ENCODE results near the gene HOXA9. TPM values are rescaled to one million over a fixed set of nuclear protein-coding genes. Genes with fewer than 3 reads are reported as not detected.

The HOXA9 gene
- total RNA-seq, 2 experiments from 2014 or later, result not detected

DNA sequence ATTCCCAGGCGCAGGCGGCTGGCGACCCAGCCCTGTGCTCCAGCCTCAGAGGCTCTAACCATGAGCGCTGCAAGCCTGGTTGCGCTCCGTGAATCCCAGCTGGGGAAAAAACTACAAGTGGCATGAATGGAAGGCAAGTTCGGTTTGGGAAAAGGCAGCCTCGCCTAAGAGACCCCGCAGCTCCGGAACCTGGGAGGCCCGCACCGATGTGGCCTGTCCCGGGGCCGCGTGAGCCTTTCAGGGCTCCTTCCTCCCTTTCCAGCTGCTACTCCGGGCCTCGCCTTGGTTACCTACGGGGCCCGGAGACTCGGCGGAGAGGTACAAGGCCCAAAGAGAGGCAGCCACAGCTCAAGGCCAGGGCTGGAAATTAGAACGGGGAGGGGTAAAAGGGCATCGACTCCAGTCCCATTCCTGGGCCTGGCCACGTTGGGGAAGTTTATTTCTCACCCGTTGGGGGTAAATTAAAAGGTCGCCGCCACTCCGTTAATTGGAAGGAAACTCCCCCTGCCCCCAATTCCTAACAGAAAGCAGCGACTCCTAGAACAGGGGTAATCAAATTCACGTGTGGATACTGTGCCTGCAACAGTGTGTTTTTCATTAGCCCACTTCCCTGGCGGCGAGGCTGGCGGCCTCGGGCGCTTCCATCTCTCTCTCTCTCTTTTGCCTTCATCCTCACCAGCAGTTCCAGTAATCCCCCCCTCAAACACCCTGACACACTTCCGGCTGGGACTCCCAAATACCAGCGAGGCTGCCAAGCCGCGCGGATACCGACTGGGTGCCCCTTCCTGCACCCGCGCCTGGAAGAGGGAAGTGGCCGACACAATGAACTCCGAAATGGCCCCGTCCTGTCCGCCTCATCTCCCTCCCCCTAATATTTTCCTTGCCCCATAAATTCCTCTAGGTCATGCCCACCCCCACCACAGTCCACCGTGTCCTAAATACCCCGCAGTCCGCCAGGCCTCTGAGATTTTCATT is 1.5 kb upstream of the HOXA9 start:
- H3K9me3 Mint-ChIP-seq, result no peaks in the 10 kb centered on the region
- H3K27ac Mint-ChIP-seq, result no peak overlapping the region
- POLR2A ChIA-PET, result interaction anchor here (0.7 to 1.2 kb wide), 2 partner anchors 12 to 14 kb away, joined by 3 to 4 read pairs; partner anchors contain the start of gene HOXA3
- no peak for ATAC-seq
- no peak for TF ChIP-seq CTCF (IDR thresholded peaks at IDR 0.05)
- CTCF ChIA-PET, result interaction anchor here (0.9 to 1.9 kb wide), 11 partner anchors 9 to 485 kb away, joined by 3 to 6 read pairs (median 4); partner anchors contain the start of gene EVX1
- H3K4me1 Mint-ChIP-seq (ENCODE audit: low read depth), result peaks cover 31% of the 10 kb centered on the region
- H3K27me3 Mint-ChIP-seq, result peaks cover 86% of the 10 kb centered on the region
- no peak overlapping the region for H3K4me3 Mint-ChIP-seq
- intact Hi-C loops (cut with micrococcal nuclease), result loop anchor here (5.0 kb wide), 1 partner anchor 35 kb away; the partner anchor contains the start of gene HOXA13
- DNase-seq, result no peak
- H3K36me3 Mint-ChIP-seq (ENCODE audit: low read depth), result no peaks in the 10 kb centered on the region

DNA sequence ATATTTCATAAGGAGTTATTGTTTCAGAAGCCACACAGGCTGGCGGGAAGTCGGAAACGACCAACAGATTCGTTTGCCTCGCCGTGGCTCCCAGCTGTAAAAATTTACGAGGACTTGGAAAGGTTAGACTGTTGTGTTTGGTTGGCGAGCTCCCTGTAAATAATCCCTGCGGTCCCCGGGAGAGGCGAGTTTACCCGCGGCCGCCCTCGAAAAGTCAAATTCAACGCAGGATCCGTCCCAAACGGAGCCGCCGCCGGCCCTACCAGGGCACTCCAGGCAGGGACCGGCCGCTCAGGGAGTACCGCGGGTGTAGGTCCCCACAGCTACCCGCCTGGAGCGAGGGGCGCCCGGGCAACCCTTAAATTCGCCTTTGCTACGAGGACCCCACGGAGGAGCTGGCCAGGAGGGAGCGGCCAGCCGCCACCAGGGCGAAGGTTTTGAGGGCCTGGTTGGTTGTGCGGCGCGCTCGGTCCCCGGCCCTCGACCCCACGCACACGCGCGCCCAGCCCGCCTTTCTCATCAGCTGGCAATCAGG is 726 bp upstream of the HOXA9 start:
- ChIA-PET CTCF (interaction anchor here (0.9 to 1.9 kb wide), 9 partner anchors 8 to 484 kb away, joined by 3 to 5 read pairs (median 4); partner anchors contain the start of gene EVX1), POLR2A (interaction anchor here (0.7 to 1.2 kb wide), 3 partner anchors 11 to 14 kb away, joined by 3 to 4 read pairs (median 4); partner anchors contain the start of gene HOXA3)
- no peak for TF ChIP-seq CTCF (IDR thresholded peaks at IDR 0.05)
- Mint-ChIP-seq H3K27me3 (peaks cover 81% of the 10 kb centered on the region), H3K4me3 (no peak overlapping the region), H3K36me3 (ENCODE audit: low read depth) (no peaks in the 10 kb centered on the region), H3K4me1 (ENCODE audit: low read depth) (peaks cover 28% of the 10 kb centered on the region), H3K9me3 (no peaks in the 10 kb centered on the region), H3K27ac (no peak overlapping the region)
- intact Hi-C loops (cut with micrococcal nuclease), result loop anchor here (5.0 kb wide), 1 partner anchor 36 kb away; the partner anchor contains the start of gene HOXA13
- ATAC-seq (no peak), DNase-seq (no peak)

- H3K27ac Mint-ChIP-seq, result no peak overlapping the region
- CTCF ChIA-PET, result interaction anchor here (4.5 kb wide), 1 partner anchor 11 kb away, joined by 61 read pairs; the partner anchor contains the start of gene HOXA10
- intact Hi-C loops (cut with micrococcal nuclease), result loop anchor here (5.0 kb wide), 1 partner anchor 38 kb away; the partner anchor contains the start of gene HOXA13
- POLR2A ChIA-PET, result no interaction called here
- no peaks in the 10 kb centered on the region for H3K9me3 Mint-ChIP-seq
- no peak overlapping the region for H3K4me3 Mint-ChIP-seq
- DNase-seq (no peak), ATAC-seq (no peak)
- H3K27me3 Mint-ChIP-seq, result peaks cover 80% of the 10 kb centered on the region
- TF ChIP-seq CTCF (IDR thresholded peaks at IDR 0.05), result no peak
- H3K36me3 Mint-ChIP-seq (ENCODE audit: low read depth), result no peaks in the 10 kb centered on the region
- peaks cover 32% of the 10 kb centered on the region for H3K4me1 Mint-ChIP-seq (ENCODE audit: low read depth)
These were observed 809 bp downstream of the HOXA9 start for GRCh38 chr7:27164367-27165088.

DNA sequence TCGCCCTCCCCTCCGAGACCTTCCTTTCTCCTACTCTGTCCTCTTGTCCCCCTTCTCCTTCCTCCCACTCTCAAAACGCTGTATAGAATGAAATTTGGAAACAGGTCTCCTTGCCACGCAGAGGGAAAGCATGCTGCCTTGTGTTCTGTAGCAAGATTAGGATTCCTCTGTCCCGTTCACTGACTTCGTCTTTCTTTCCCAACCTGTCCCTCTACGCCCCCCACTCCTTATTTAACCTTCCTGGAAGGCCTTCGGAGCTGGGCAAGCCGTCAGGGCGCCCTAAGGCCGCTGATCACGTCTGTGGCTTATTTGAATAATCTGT is 1.3 kb downstream of the HOXA9 start:
- no peaks in the 10 kb centered on the region for H3K36me3 Mint-ChIP-seq (ENCODE audit: low read depth)
- TF ChIP-seq CTCF (IDR thresholded peaks at IDR 0.05), result no peak
- H3K9me3 Mint-ChIP-seq, result no peaks in the 10 kb centered on the region
- ChIA-PET POLR2A (no interaction called here), CTCF (interaction anchor here (4.0 to 4.5 kb wide), 2 partner anchors 11 to 13 kb away, joined by 61 to 63 read pairs; partner anchors contain the start of genes HOXA10 and HOXA3)
- no peak overlapping the region for H3K27ac Mint-ChIP-seq
- H3K27me3 Mint-ChIP-seq, result peaks cover 80% of the 10 kb centered on the region
- ATAC-seq, result no peak
- H3K4me1 Mint-ChIP-seq (ENCODE audit: low read depth), result peaks cover 31% of the 10 kb centered on the region
- intact Hi-C loops (cut with micrococcal nuclease), result no loop called here
- no peak for DNase-seq
- no peak overlapping the region for H3K4me3 Mint-ChIP-seq

Data from activated CD8-positive, alpha-beta T cell treated with anti-CD3 and anti-CD28 coated beads for 36 hours (primary cell).